H1 (cell line): ENCODE measurements around the gene TEKT4.
"Not testable (repeated sequence)": the region's sequence is repeated elsewhere in the genome, so short reads cannot be mapped to it uniquely, and the experiment has no call there.

Experiments
- ATF2 ChIP-seq: IDR thresholded peaks from 2 replicates; pipeline ENCODE4 v1.6.1; 2012; ENCODE audit warnings: low read length, inconsistent platforms
- MAFK ChIP-seq: IDR thresholded peaks from 2 replicates; pipeline ENCODE4 v1.6.1; 2012; ENCODE audit warnings: low read depth, mild to moderate bottlenecking, improper control_type of control experiment, low read length
- POLR2A ChIP-seq, 2 experiments: IDR thresholded peaks; 1 replicate in 1 of 2; 2 replicates in 1 of 2; pipeline ENCODE4 v1.6.1; 2011; ENCODE audit warnings: low read depth in 2 of 2, low read length in 2 of 2, mild to moderate bottlenecking in 2 of 2; ENCODE audit errors: control extremely low read depth in 1 of 2
- SP1 ChIP-seq: IDR thresholded peaks from 2 replicates; pipeline ENCODE4 v1.6.1; 2011; ENCODE audit warnings: low read depth, low read length
- TAF1 ChIP-seq: IDR thresholded peaks from 2 replicates; pipeline ENCODE4 v1.6.1; 2011; ENCODE audit warnings: mild to moderate bottlenecking, low read depth, low read length
- TF ChIP-seq, protein P1 (sequence below), 3 experiments: IDR thresholded peaks; 1 replicate in 2 of 3; 2 replicates in 1 of 3; pipeline versions ENCODE4 v1.5.1 to v1.6.1; 2011; ENCODE audit warnings: low read length in 3 of 3, mild to moderate bottlenecking in 3 of 3, inconsistent platforms in 2 of 3, low read depth in 1 of 3, moderate library complexity in 1 of 3; ENCODE audit not compliant: insufficient read depth in 1 of 3; ENCODE audit errors: control extremely low read depth in 1 of 3

DNA sequence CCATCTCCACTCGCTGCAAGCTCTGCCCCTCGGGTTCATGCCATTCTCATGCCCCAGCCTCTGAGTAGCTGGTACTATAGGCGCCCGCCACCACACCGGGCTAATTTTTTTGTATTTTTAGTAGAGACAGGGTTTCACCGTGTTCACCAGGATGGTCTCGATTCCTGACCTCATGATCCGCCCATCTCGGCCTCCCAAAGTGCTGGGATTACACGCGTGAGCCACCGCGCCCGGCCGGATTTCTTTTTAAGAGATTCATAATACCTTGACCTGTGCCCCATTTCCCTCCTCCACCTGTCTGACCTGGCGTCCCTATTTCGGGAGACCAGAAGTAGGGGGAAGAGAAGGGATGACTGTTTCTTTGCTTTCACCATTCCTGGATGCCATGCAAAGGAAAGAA is 8.3 kb upstream of the TEKT4 start:
- TF ChIP-seq, protein P1, sequence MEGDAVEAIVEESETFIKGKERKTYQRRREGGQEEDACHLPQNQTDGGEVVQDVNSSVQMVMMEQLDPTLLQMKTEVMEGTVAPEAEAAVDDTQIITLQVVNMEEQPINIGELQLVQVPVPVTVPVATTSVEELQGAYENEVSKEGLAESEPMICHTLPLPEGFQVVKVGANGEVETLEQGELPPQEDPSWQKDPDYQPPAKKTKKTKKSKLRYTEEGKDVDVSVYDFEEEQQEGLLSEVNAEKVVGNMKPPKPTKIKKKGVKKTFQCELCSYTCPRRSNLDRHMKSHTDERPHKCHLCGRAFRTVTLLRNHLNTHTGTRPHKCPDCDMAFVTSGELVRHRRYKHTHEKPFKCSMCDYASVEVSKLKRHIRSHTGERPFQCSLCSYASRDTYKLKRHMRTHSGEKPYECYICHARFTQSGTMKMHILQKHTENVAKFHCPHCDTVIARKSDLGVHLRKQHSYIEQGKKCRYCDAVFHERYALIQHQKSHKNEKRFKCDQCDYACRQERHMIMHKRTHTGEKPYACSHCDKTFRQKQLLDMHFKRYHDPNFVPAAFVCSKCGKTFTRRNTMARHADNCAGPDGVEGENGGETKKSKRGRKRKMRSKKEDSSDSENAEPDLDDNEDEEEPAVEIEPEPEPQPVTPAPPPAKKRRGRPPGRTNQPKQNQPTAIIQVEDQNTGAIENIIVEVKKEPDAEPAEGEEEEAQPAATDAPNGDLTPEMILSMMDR (IDR thresholded peaks at IDR 0.05; ENCODE audit: control extremely low read depth in 1 of 3, insufficient read depth in 1 of 3, low read depth in 1 of 3, low read length in 3 of 3) = not testable (repeated sequence)
- not testable (repeated sequence) for TF ChIP-seq TAF1; ATF2; POLR2A (IDR thresholded peaks at IDR 0.05; ENCODE audit: control extremely low read depth in 1 of 2, low read depth in 2 of 2, low read length in 2 of 2); MAFK; SP1
